Neural progenitor cell (in vitro differentiated cells): ENCODE measurements around the gene GAS2. TPM values are rescaled to one million over a fixed set of nuclear protein-coding genes. Genes with fewer than 3 reads are reported as not detected.

Experiments used
- DNase-seq: peaks from one replicate; pipeline ENCODE4 v3.0.0-alpha.2; 2016; ENCODE audit warnings: low spot score
- H2AFZ ChIP-seq: fragments of 200-600 bp; sonication (generic); replicated peaks from 2 replicates; pipeline ENCODE4 v1.6.1; 2016; ENCODE audit warnings: antibody characterized with exemption
- H3F3A ChIP-seq: fragments of 200-600 bp; sonication (generic); 2 replicates; pipeline ENCODE4 v1.6.1; 2016; ENCODE audit warnings: antibody characterized with exemption, low read depth
- H3K27ac ChIP-seq: fragments of 200-600 bp; sonication (generic); 2 replicates; pipeline ENCODE4 v1.5.1; 2016; ENCODE audit warnings: mild to moderate bottlenecking
- H3K27me3 ChIP-seq: fragments of 200-600 bp; sonication (generic); 2 replicates; pipeline ENCODE4 v1.6.1; 2016; ENCODE audit warnings: mild to moderate bottlenecking, moderate library complexity
- H3K36me3 ChIP-seq: fragments of 200-600 bp; sonication (generic); 2 replicates; pipeline ENCODE4 v1.5.1; 2016
- H3K4me1 ChIP-seq: fragments of 200-600 bp; sonication (generic); 2 replicates; pipeline ENCODE4 v1.6.1; 2016; ENCODE audit warnings: mixed run types
- H3K4me2 ChIP-seq: fragments of 200-600 bp; sonication (generic); 2 replicates; pipeline ENCODE4 v1.6.1; 2016
- H3K4me3 ChIP-seq: fragments of 200-600 bp; sonication (generic); 2 replicates; pipeline ENCODE4 v1.5.1; 2016
- H3K79me2 ChIP-seq: fragments of 200-600 bp; sonication (generic); 2 replicates; pipeline ENCODE4 v1.6.1; 2016; ENCODE audit warnings: low read depth
- H3K9ac ChIP-seq: fragments of 200-600 bp; sonication (generic); 2 replicates; pipeline ENCODE4 v1.6.1; 2016
- H3K9me3 ChIP-seq: fragments of 200-600 bp; sonication (generic); 2 replicates; pipeline ENCODE4 v1.5.1; 2016; ENCODE audit warnings: low read depth
- H4K20me1 ChIP-seq: fragments of 200-600 bp; sonication (generic); 2 replicates; pipeline ENCODE4 v1.6.1; 2016; ENCODE audit warnings: low read depth
- H3K27ac Mint-ChIP-seq: 3 replicates; pipeline ENCODE4 v1.8.0; 2021; ENCODE audit warnings: mixed read lengths
- H3K27me3 Mint-ChIP-seq: 2 replicates; pipeline ENCODE4 v1.8.0; 2022; ENCODE audit warnings: low read depth, mild to moderate bottlenecking, inconsistent platforms, moderate library complexity, mixed read lengths; ENCODE audit not compliant: insufficient read depth
- H3K36me3 Mint-ChIP-seq: 3 replicates; pipeline ENCODE4 v1.8.0; 2021; ENCODE audit warnings: mixed read lengths
- H3K4me1 Mint-ChIP-seq: 3 replicates; pipeline ENCODE4 v1.8.0; 2021; ENCODE audit warnings: mixed read lengths
- H3K4me3 Mint-ChIP-seq: 3 replicates; pipeline ENCODE4 v1.8.0; 2021; ENCODE audit warnings: mild to moderate bottlenecking, moderate library complexity, mixed read lengths
- H3K9me3 Mint-ChIP-seq: 3 replicates; pipeline ENCODE4 v1.8.0; 2020; ENCODE audit warnings: mixed read lengths
- CTCF ChIP-seq: fragments of 200-600 bp; sonication (generic); IDR thresholded peaks from 2 replicates; pipeline ENCODE4 v1.5.1; 2017; ENCODE audit warnings: antibody characterized with exemption, mild to moderate bottlenecking
- EZH2 ChIP-seq: fragments of 200-600 bp; sonication (generic); IDR thresholded peaks from 2 replicates; pipeline ENCODE4 v1.6.1; 2017; ENCODE audit warnings: antibody characterized with exemption, mild to moderate bottlenecking, moderate library complexity
- EZH2phosphoT487 ChIP-seq: fragments of 200-600 bp; sonication (generic); IDR thresholded peaks from 2 replicates; pipeline ENCODE4 v1.6.1; 2017; ENCODE audit warnings: antibody characterized with exemption
- total RNA-seq: library from RNA; depleted of rRNA; stranded (reverse); fragments of >200 nt; gene quantifications from 2 replicates; pipeline ENCODE4 v1.2.3, GENCODE V29; 2015; ENCODE audit warnings: low replicate concordance

Gene GAS2
- 3.0 and 6.4 TPM in 2 replicates for total RNA-seq

- Mint-ChIP-seq H3K4me3 (peak within 1 kb of the TSS; percentile 86), H3K9me3 (no peaks in the 10 kb centered on the region), H3K27me3 (no peaks in the 10 kb centered on the region), H3K27ac (peak within 1 kb of the TSS; percentile 45), H3K4me1 (peaks cover 16% of the 10 kb centered on the region), H3K36me3 (no peaks in the 10 kb centered on the region)
- peaks cover 16% of the 10 kb centered on the region for H3K4me1 ChIP-seq
- H3K9me3 ChIP-seq, result no peaks in the 10 kb centered on the region
- peak within 1 kb of the TSS; percentile 87 for H2AFZ ChIP-seq
- peak within 1 kb of the TSS; percentile 65 for H3K4me3 ChIP-seq
- no peak within 1 kb of the TSS for H3K9ac ChIP-seq
- H3K27ac ChIP-seq, result no peak within 1 kb of the TSS
- no peaks in the 10 kb centered on the region for H3K79me2 ChIP-seq
- no peak for TF ChIP-seq EZH2phosphoT487
- TF ChIP-seq EZH2, result no peak
- TF ChIP-seq CTCF, result no peak
- H4K20me1 ChIP-seq, result no peaks in the 10 kb centered on the region
- peak within 1 kb of the TSS; percentile 88 for H3K4me2 ChIP-seq
- DNase-seq, result no peak
- H3K36me3 ChIP-seq, result no peaks in the 10 kb centered on the region
- H3K27me3 ChIP-seq, result peaks cover 64% of the 10 kb centered on the region
- peaks cover 9% of the 10 kb centered on the region for H3F3A ChIP-seq
These were observed at the start of gene GAS2 for GRCh38 chr11:22666325-22666687. Gene GAS2 (plus strand): TSS chr11:22666611. CDS start chr11:22674870, 8,259 bp downstream.

GRCh38 chr11:22617868-22618267 lies 48.5 kb upstream of the GAS2 start:
- Mint-ChIP-seq H3K36me3 (peaks cover 9% of the 10 kb centered on the region), H3K4me1 (no peaks in the 10 kb centered on the region), H3K27ac (no peak overlapping the region), H3K9me3 (peaks cover 9% of the 10 kb centered on the region), H3K4me3 (no peak overlapping the region), H3K27me3 (no peaks in the 10 kb centered on the region)
- H3K4me1 ChIP-seq, result no peaks in the 10 kb centered on the region
- H3K9me3 ChIP-seq, result no peaks in the 10 kb centered on the region
- H3K79me2 ChIP-seq, result peaks cover 5% of the 10 kb centered on the region
- H2AFZ ChIP-seq, result no peak overlapping the region
- H3K27ac ChIP-seq, result no peak overlapping the region
- no peak for TF ChIP-seq CTCF
- TF ChIP-seq EZH2, result no peak
- no peak for TF ChIP-seq EZH2phosphoT487
- no peaks in the 10 kb centered on the region for H3K36me3 ChIP-seq
- H3K9ac ChIP-seq, result no peak overlapping the region
- no peak overlapping the region for H3K4me2 ChIP-seq
- H4K20me1 ChIP-seq, result no peaks in the 10 kb centered on the region
- H3K4me3 ChIP-seq, result no peak overlapping the region
- H3F3A ChIP-seq, result no peaks in the 10 kb centered on the region
- H3K27me3 ChIP-seq, result no peaks in the 10 kb centered on the region
- DNase-seq, result no peak

- H3K9me3 ChIP-seq, result no peaks in the 10 kb centered on the region
- peaks cover 23% of the 10 kb centered on the region for H3K79me2 ChIP-seq
- peaks cover 10% of the 10 kb centered on the region for H3K36me3 Mint-ChIP-seq
- peak overlapping the region; percentile 54 for H3K9ac ChIP-seq
- no peaks in the 10 kb centered on the region for H3K36me3 ChIP-seq
- no peaks in the 10 kb centered on the region for H3K27me3 Mint-ChIP-seq
- H3K27me3 ChIP-seq, result no peaks in the 10 kb centered on the region
- peak overlapping the region; percentile 85 for H3K4me2 ChIP-seq
- H2AFZ ChIP-seq, result peak overlapping the region; percentile 90
- no peak for TF ChIP-seq EZH2phosphoT487
- peak; percentile 43 for TF ChIP-seq EZH2
- peak; percentile 63 for TF ChIP-seq CTCF
- H3K27ac ChIP-seq, result peak overlapping the region; percentile 75
- peak; percentile 83 for DNase-seq
- peaks cover 11% of the 10 kb centered on the region for H4K20me1 ChIP-seq
- H3K4me1 ChIP-seq, result peaks cover 11% of the 10 kb centered on the region
- H3K27ac Mint-ChIP-seq, result peak overlapping the region; percentile 81
- H3K4me1 Mint-ChIP-seq, result peaks cover 15% of the 10 kb centered on the region
- H3K4me3 ChIP-seq, result peak overlapping the region; percentile 80
- peak overlapping the region; percentile 97 for H3K4me3 Mint-ChIP-seq
- no peaks in the 10 kb centered on the region for H3K9me3 Mint-ChIP-seq
- H3F3A ChIP-seq, result peaks cover 16% of the 10 kb centered on the region
These were observed 41.5 kb upstream of the GAS2 start for GRCh38 chr11:22624742-22625447.
